Upper lobe of left lung (tissue), 6 donors: ENCODE measurements around the gene POR. TPM values are rescaled to one million over a fixed set of nuclear protein-coding genes. Genes with fewer than 3 reads are reported as not detected.

Experiments
- small RNA-seq, 4 donors: library from RNA; depleted of rRNA; stranded (forward); fragments of <200 nt; gene quantifications; one replicate each; pipeline ENCODE3, GENCODE V24; 2016
- total RNA-seq, 6 donors: library from RNA; depleted of rRNA in 4 of 6; stranded (reverse); fragments of >200 nt in 4 of 6; gene quantifications; one replicate each; pipeline versions ENCODE4 v1.1.0 to v1.2.1, GENCODE V29; 2016 to 2021
- donor health status: DM: no; HTN: no; CAD: no; lungs with moderate emphysema.
- donor health status: DM: no; HTN: yes; CAD: no; lungs with severe emphysema.

POR gene
- total RNA-seq, 6 donors from 2014 or later: 107 to 257 (median 194) TPM

Small RNAs within 50 kb of the gene (small RNA-seq; reads per million reads assigned to genes)
- gene SNORA14A: 1.4 to 4.1 (median 2.6) reads per million in 4 donors

Other genes with a start within 250 kb of the POR start
- 10 to 100 TPM; 43.9 to 66.0 (median 55.2) TPM for gene HIP1, start 176.2 kb upstream of the POR start, total RNA-seq
- gene CCL26, start 142.9 kb upstream of the POR start, total RNA-seq: 1 to 10 TPM in 1 of 6 donors, under 1 TPM in 1, not detected in 4; 0.71 to 3.6 TPM
- gene CCL24, start 101.3 kb upstream of the POR start, total RNA-seq: 1 to 10 TPM in 4 of 6 donors, not detected in 2; 1.4 to 7.6 (median 2.7) TPM
- 100 to 1,000 TPM in 2 of 6 donors, 10 to 100 TPM in 4; 35.6 to 132 (median 82.5) TPM for gene RHBDD2, start 36.1 kb upstream of the POR start, total RNA-seq
- gene TMEM120A, start 79.4 kb downstream of the POR start, total RNA-seq: 10 to 100 TPM; 27.5 to 75.4 (median 43.1) TPM
- 10 to 100 TPM; 11.1 to 71.2 (median 23.5) TPM for gene STYXL1, start 132.8 kb downstream of the POR start, total RNA-seq
- 100 to 1,000 TPM in 3 of 6 donors, 10 to 100 TPM in 3; 52.4 to 131 (median 111) TPM for gene MDH2, start 133.0 kb downstream of the POR start, total RNA-seq